Tibial artery (tissue), 4 donors: Measurements from ENCODE around the gene MSI2.

Source experiments
- DNase-seq, 2 donors: peaks; one replicate each; pipeline ENCODE4 v3.0.0-alpha.2; 2019
- H3K27ac ChIP-seq, 2 donors: fragments of 200-600 bp; sonication (generic) in 1 of 2; 1 replicate in 1 of 2; 2 replicates in 1 of 2; pipeline ENCODE4 v1.5.1; 2018 to 2019; ENCODE audit warnings: mild to moderate bottlenecking in 1 of 2
- H3K27me3 ChIP-seq, 2 donors: fragments of 200-600 bp; sonication (generic) in 1 of 2; one replicate each; pipeline versions ENCODE4 v1.5.1 to v1.6.0; 2016 to 2019
- H3K36me3 ChIP-seq, 3 donors: fragments of 200-600 bp; sonication (generic) in 2 of 3; one replicate each; pipeline ENCODE4 v1.5.1; 2016 to 2019; ENCODE audit warnings: mild to moderate bottlenecking in 2 of 3
- H3K4me1 ChIP-seq, 4 donors: fragments of 200-600 bp; sonication (generic) in 2 of 4; 1 replicate in 3 of 4; 2 replicates in 1 of 4; pipeline ENCODE4 v1.5.1; 2016 to 2019
- H3K4me3 ChIP-seq, 2 donors: fragments of 200-600 bp; sonication (generic) in 1 of 2; 1 replicate in 1 of 2; 2 replicates in 1 of 2; pipeline ENCODE4 v1.5.1; 2018 to 2019; ENCODE audit warnings: mild to moderate bottlenecking in 2 of 2
- H3K9me3 ChIP-seq, 3 donors: fragments of 200-600 bp; sonication (generic) in 1 of 3; one replicate each; pipeline ENCODE4 v1.5.1; 2016 to 2019
- intact Hi-C: fragments of 100-400 bp; cut with DNase I; formaldehyde crosslinking; loops from one replicate; pipeline ENCODE4 v1.15.0; 2023; ENCODE audit warnings: low total_unique reads
- TF ChIP-seq, protein P1 (sequence below), 2 experiments: fragments of 200-600 bp in 1 of 2; fragments of 450-650 bp in 1 of 2; IDR thresholded peaks; one replicate each; pipeline ENCODE4 v1.5.1; 2017 to 2019; ENCODE audit warnings: antibody characterized with exemption in 2 of 2, mild to moderate bottlenecking in 1 of 2, moderate library complexity in 1 of 2

Gene MSI2

GRCh38 chr17:57704448-57704847 lies 448.1 kb downstream of the MSI2 start:
- TF ChIP-seq, protein P1, sequence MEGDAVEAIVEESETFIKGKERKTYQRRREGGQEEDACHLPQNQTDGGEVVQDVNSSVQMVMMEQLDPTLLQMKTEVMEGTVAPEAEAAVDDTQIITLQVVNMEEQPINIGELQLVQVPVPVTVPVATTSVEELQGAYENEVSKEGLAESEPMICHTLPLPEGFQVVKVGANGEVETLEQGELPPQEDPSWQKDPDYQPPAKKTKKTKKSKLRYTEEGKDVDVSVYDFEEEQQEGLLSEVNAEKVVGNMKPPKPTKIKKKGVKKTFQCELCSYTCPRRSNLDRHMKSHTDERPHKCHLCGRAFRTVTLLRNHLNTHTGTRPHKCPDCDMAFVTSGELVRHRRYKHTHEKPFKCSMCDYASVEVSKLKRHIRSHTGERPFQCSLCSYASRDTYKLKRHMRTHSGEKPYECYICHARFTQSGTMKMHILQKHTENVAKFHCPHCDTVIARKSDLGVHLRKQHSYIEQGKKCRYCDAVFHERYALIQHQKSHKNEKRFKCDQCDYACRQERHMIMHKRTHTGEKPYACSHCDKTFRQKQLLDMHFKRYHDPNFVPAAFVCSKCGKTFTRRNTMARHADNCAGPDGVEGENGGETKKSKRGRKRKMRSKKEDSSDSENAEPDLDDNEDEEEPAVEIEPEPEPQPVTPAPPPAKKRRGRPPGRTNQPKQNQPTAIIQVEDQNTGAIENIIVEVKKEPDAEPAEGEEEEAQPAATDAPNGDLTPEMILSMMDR (IDR thresholded peaks at IDR 0.05): no peak
- H3K9me3 ChIP-seq: no peaks in the 10 kb centered on the region
- no peak for DNase-seq
- H3K4me1 ChIP-seq: no peaks in the 10 kb centered on the region
- H3K4me3 ChIP-seq: no peak overlapping the region
- intact Hi-C loops: no loop called here
- no peaks in the 10 kb centered on the region for H3K36me3 ChIP-seq
- no peak overlapping the region for H3K27ac ChIP-seq
- peaks cover 0 to 26% of the 10 kb centered on the region in 2 donors for H3K27me3 ChIP-seq

DNA sequence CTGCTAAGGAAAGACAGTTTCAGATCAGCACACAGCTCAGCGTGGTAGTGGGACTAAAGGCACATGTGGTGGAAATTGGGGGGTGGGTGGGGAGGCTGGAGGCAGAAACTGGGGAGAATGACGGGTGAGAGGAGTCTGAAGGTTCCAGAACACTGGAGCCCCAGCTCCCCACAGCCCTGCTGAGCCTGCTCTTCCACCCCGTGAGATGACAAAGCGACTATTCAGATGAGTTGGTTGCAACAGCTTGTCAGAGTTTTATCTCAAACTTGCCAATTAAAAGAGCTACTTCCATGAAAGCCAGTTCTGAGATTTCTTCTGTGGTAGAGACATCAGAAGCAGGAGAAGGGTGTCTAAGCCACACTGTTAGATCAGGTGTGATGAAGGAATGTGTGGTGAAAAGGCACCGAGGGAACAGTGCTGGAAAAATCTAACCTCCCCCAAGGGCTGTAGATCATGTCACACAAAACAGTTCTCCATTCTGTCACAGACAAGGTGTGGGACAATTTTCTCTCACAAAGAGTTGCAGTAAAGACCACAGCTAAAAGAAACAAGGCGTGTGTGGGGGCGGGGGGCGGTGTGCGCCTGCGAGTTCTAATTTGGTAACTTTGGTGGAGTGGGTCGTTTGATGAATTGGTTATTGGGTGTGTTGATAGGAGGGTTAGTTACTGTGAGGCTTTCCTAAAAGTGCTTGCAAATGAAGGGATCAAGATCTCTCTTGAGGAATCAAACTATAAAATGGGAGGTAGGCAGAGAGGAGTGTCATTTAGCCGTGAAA lies 449.8 kb downstream of the MSI2 start:
- DNase-seq: no peak
- H3K4me3 ChIP-seq: no peak overlapping the region

GRCh38 chr17:57706761-57707160 lies 450.4 kb downstream of the MSI2 start:
- no peak for DNase-seq
- Histone ChIP-seq H3K4me3 (no peak overlapping the region), H3K9me3 (no peaks in the 10 kb centered on the region)

More for the DNA sequence above, 449.8 kb downstream of the MSI2 start:
- Histone ChIP-seq H3K4me1 (no peaks in the 10 kb centered on the region), H3K36me3 (no peaks in the 10 kb centered on the region), H3K27me3 (peaks cover 0 to 16% of the 10 kb centered on the region in 2 donors), H3K27ac (no peak overlapping the region), H3K9me3 (no peaks in the 10 kb centered on the region)
- TF ChIP-seq, protein P1 (IDR thresholded peaks at IDR 0.05): no peak
- intact Hi-C loops: no loop called here

DNA sequence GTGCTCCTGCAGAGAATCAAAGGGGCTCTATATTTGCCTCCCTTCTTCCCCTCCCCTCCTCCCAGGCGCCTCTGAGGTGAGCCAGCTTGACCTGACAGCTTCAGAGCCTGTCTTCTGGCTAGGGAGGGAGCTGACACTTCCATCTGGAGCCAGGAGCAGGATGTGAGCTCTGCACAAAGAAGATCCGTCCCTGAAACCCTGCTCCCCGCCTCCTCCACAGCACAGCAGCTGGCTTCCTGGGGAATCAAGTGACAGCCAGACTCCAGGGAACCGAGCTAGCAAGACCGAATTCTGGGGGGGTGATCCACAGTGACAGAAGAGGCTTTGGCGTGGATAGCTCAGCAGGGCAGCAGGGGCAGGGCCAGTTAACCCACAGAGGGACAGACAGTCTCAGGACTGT lies 451.6 kb downstream of the MSI2 start:
- H3K27ac ChIP-seq: no peak overlapping the region
- TF ChIP-seq, protein P1 (IDR thresholded peaks at IDR 0.05): no peak
- no peaks in the 10 kb centered on the region for H3K9me3 ChIP-seq
- H3K4me3 ChIP-seq: no peak overlapping the region
- intact Hi-C loops: no loop called here
- no peak for DNase-seq
- no peaks in the 10 kb centered on the region for H3K4me1 ChIP-seq
- no peaks in the 10 kb centered on the region for H3K36me3 ChIP-seq
- H3K27me3 ChIP-seq: peaks cover 0 to 19% of the 10 kb centered on the region in 2 donors

More at GRCh38 chr17:57706761-57707160, 450.4 kb downstream of the MSI2 start:
- Histone ChIP-seq H3K27me3 (peaks cover 0 to 16% of the 10 kb centered on the region in 2 donors), H3K36me3 (no peaks in the 10 kb centered on the region), H3K4me1 (no peaks in the 10 kb centered on the region), H3K27ac (no peak overlapping the region)
- TF ChIP-seq, protein P1 (IDR thresholded peaks at IDR 0.05): no peak
- intact Hi-C loops: no loop called here

DNA sequence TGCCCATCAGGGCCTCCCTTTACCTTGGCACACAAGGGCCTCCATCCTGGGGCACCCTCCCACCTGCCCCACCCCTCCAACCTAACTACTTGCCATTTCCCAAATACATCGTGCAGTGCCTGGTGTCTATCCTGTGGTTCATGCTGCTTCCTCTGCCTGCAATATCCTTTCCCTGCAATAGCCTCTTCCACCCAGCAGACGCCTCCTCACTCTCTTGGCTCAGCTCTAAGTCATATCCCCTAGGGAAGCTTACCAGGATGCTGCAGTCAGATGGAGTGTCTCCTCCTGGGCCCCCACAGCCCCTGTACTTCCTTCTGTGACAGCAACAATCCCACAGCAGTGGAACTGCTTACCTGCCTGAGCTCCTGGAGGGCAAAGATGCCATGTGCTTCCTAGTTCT lies 452.1 kb downstream of the MSI2 start:
- TF ChIP-seq, protein P1 (IDR thresholded peaks at IDR 0.05): no peak
- intact Hi-C loops: no loop called here
- no peak overlapping the region for H3K27ac ChIP-seq
- H3K4me1 ChIP-seq: no peaks in the 10 kb centered on the region
- H3K9me3 ChIP-seq: no peaks in the 10 kb centered on the region
- no peak overlapping the region for H3K4me3 ChIP-seq
- no peaks in the 10 kb centered on the region for H3K36me3 ChIP-seq
- H3K27me3 ChIP-seq: peaks cover 0 to 19% of the 10 kb centered on the region in 2 donors
- DNase-seq: no peak
